GM21825 (cell line): Measurements from ENCODE around the gene THBD.

Source experiments
- ATAC-seq: cut with Tn5 transposase; IDR thresholded peaks from one replicate; pipeline ENCODE4 v1.9.1; 2021; ENCODE audit warnings: mild to moderate bottlenecking, moderate library complexity; ENCODE audit not compliant: unreplicated experiment

THBD gene

DNA sequence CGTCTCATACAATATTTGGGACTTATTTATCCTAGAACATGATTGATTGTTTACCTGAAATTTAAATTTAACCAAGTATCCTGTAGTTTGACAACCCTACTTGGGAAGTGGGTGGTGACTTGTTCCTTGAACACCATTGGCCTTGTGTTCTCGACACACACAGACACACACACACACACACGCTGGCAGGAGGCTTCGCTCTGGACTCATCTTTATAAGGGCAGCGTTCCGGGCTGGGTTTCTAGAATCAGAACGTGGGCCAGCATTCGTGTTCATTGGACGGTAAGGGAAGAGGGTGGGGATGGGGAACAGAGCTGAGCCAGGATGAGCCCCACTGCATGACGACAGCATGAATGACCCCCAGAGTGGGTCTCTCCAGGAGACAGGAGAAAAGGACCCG, 30.5 kb downstream of the THBD start:
- no peak for ATAC-seq

DNA sequence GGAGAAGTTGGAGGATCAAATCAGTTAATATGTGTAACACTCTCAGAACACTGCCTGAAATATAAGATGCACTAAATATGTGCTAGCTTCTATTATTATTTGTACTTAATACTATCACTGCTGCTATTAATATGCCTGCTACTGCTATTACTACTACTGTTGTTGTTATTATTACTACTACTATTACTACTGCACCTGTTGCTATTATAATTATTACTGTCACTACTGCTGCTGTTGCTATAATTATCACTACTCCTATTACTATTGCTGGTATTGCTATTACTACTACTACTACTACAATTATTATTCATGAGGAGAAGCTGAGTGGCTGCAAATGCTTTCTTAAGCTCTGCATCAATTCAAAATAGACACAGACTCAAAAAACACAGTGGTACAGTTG, 31.0 kb downstream of the THBD start:
- no peak for ATAC-seq

DNA sequence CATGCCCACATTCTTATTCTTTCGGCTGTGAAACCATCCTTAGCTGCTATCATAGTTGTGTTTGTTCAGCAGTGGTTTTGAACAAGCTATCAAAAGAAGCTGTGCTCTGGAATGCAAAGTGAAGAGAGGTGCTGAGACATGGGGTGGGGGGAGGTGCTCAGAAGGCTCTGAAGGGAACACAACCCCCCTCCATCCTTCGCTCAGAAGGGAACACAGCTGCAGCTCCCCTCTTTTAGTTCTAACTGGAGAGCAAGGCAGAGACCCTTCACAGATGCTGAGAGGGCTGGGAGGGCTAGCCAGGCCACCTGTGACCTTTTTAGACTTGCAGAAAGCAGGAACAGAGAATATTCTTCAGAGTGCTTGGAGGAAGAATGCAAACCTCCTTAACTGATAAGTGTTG, 32.0 kb downstream of the THBD start:
- ATAC-seq = no peak

DNA sequence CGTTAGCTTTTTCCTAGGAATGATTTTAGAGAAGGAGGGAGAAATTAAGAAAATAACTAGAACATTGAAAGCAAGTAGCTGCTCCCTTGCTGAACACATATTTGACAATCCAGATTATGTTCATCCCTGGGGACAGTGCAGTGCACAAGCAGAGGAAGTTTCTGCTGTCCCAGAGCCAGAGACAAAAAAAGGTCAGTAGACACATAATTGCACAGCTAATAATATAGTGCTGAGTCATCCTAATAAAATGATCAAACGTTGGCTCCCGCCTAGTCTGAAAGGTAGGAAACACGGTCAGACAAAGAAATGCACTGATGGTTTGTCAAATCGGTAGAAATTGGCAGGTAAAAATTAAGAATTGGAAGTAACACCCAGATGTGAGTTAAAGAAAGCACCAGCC, 36.0 kb downstream of the THBD start:
- no peak for ATAC-seq

DNA sequence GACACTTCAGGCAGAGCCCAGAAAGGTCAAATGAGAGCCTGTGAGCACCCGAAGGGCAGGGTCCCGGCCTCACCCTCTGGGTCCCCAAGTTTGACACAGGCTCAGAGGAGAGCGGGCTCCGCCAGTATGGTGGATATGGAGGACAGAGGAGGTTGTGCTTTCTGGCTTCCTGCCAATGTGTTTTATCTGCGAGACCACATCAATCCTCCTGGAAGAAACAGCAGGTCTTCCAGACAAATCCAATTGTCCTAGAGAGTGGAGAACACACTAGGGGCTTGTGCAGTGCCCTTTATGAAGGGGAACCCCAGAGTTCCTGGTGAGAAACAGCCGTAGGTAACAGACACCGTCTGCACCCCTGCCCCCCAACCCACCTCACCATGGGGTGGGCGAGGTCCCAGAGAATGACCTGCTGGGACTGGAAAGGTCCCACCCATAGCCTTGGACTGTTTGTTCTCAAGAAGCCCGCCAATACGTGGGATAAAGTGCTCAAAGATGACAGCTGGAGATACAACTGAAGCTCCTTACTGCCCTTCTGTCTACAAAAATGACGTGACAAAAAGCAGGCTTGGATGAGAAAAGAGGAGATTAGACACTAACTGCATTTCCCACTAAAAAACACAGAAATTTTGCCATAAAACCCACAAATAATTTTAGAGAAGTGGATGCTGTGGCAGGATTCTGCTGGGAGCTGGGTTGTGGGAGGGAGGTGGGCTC, 38.3 kb downstream of the THBD start:
- no peak for ATAC-seq

DNA sequence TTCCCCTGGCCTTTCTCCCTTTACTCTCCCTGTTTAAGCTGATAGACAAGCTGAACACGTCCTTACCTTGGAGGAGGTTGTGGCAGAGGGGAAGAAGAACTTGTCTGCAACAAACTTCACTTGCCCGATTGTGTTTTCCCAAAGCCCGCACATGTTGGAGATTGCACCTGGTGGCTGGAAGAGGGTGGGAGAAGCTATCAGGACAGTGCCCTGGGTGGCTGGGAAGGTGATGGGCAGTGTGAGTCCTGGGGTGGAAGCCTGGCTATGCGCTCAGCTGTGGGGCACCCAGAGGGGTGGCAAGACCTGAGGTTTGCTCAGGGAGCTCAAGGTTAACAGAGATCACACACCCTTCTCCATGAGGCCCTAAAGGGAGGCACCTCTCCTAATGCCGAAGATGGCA, 39.4 kb downstream of the THBD start:
- no peak for ATAC-seq

DNA sequence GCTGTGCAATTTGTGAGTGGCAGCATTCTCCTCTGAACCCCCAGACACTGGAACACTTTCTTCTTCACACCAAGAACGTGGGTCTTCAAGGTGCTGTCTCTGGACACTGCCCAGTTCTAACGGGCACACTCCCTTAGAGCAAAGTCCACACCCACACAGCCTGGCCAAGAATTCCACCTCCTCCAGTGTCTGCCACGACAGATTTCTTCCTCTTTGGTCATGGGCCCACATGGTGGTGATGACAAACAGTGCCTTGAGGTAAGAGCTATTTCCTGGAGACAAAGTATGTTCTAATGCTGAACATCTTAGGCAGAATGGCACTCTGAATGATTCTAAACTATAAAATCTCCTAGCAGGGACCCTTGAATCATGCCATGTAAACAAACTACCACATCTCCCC, 39.8 kb downstream of the THBD start:
- ATAC-seq = no peak

DNA sequence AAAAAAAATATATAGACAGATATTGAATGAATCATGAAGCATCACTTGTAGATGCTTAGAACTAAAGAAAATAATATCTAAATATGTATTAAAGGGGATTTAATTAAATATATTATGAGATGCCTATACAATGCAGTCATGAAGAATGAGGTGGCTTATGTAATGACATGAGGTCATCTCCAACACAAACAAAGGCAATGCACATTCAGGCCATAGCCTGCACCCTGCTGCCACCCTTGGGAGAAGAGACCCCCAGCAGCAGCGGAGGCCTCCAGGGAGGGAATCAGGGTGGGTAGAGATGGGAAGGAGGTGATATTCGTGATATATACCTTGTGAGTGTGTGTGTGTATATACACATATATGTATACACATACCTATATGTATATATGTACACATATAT, 40.8 kb downstream of the THBD start:
- no peak for ATAC-seq

DNA sequence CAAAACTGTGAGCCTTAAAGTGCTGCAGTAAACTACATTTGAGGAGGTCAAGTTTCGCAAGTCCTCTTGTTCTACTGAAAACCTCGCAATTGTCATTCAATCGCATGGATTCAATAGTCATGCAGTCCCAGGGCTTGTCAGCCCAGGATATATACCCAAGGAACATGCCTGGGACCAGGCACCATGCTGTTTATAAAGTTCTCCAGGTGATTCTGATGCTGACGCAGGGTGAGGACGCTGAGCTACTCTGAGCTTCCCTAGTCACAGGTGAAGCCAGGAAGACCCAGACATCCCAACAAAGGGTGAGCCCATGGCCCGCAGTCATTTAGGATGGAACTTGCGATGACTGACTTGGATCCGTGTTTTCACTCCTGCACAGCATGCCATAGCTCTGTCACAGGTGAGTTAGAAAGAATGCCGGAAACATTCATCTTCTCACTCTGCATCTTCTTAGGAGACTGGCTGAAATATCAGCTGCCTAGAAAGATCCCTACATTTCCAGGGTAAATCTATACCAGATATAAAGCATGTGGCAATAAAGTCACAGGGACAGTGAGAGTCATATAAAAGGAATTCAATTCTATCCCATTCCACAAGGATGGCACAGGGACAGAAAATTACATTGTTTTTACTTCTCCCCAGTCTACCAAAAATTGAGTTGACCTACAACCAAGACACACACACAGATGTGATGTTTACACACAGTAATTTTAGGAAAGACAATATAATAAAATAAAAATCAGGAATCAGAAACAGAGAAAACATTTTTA, 41.4 kb downstream of the THBD start:
- ATAC-seq = no peak

DNA sequence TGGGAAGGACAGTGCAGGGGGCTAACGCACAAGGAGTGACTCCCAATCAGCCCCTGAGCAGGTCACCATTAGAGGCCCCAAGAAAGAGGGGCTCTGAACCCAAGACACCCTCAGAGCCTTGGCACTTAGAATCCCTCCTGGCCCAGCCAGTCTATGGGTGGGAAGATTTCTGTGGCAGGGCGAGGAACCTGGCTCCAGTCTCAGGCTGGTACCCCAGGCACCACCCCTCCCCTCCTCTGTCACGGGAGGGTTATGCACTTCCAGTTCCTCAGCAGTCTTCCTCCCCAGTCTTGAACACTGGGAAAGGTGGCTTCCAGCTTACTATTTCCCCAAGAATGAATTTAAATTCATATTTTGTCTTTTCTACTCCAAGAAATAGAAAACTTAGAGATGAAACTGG, 42.0 kb downstream of the THBD start:
- ATAC-seq = no peak

DNA sequence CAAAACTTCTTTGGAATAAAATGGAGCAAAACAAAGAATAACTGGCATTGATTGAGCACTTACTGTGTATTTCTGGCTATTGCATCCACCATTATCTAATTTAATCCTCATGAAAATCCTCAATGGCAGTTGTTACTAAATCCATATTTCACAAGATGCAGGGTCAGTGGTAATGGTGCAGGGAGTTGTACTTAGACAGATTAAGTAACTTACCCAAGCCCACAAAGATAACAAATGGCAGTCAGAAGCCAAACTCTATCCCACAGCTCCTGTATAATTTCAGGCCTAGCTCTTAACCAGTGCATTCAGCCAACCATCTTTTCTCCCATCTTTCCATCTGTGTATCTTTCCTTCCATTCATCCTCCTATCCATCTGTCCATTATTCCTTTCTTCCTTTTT, 43.7 kb downstream of the THBD start:
- no peak for ATAC-seq

DNA sequence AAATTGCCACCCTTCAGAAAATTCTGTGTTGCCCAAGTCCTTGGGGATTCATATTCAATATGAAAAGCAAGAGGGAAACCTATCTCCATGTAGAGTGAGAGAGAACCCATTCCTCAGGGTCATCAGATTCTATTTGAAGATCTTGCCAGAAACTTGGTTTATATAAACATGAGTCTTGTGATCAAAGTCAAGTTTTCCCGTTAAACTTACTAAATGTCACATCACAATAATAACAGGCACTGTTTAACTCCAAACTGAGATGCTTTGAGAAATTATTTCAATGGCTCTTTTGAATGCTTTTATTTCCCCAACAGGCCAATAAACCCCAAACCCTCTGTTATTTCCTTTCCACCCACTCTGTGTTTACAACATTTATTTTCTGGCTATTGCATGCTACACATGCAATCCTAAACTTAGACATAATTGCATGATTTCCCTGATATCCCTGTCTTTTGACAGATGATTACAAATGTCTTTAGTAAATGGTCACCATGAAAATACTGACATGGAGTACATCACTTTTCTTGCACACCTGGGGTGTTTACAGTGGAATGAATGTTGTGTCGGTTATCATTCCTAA, 45.5 kb downstream of the THBD start:
- no peak for ATAC-seq

DNA sequence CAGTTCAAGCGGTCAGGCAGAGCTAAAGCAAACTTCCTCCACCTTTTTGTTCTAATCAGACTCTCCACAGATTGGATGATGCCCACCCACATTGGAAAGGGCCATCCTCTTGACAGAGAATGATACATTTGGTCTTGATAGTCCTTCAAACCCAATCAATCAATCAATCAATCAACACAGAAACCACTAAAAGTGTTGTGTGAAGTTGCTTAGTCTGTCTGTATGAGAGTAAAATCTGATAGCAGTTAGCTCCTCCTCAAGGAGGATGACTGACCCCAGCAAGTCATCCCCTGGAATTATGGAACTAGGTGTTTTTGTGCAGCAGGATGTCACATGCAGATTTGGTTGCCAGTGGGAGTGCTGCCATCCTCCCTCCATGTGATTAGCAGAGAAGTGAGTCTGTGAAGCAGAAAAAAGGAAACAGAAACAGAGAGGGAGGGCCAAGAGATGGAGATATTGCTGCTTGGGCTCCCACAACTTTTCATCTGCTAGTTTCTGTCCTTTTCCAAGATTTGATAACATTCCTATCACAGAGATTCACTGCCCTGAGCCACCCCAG, 46.3 kb downstream of the THBD start:
- ATAC-seq = no peak

DNA sequence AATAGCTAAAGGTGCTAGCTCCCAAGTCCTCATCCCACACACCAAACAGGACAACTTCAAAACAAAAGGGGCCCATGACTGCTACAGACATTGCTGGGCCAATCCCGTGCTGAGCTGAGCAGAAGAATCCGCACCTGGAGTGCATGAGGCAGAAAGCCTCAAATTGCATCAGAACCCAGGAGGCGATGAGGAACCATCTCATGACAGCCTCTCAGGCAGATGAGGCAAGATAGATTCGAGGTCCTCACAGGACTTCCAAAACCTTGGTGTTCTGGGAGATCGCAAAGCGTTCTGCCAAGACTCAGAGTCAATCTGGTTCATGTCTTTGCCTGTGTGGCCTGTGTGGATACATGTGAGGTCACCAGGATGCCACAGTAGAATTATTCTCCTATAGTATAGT, 47.2 kb downstream of the THBD start:
- no peak for ATAC-seq

DNA sequence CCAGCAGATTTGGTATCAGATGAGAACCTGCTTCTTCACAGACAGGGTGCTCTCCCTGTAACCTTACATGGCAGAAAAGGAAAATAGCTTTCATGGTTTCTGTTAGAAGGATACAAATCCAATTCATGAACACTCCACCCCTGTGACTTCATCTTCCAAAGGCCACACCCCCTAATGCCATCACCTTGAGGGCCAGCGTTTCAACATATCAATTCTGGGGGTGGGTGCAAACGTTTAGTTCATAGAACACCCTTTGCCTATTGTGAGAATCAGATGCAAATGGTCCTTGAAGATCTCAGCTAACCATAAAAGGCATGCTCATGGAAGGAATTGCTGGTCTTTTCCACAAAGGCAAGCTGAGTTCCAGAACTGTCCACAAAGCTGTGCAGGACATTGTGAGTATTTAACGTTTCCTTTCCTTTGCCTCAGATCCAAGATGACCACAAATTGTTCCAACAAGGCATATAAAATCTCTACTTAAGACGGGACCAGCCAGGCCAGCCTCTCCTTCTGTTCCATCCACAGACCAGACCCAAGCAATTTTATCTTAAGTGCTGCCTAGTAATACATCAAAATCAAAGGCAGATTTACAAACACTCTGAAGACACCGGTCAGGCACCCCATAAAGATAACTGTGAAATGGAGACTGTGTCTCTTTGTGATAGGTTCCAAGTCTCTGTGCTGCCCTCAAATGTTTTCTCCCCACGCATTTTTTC, 49.1 kb downstream of the THBD start:
- no peak for ATAC-seq

DNA sequence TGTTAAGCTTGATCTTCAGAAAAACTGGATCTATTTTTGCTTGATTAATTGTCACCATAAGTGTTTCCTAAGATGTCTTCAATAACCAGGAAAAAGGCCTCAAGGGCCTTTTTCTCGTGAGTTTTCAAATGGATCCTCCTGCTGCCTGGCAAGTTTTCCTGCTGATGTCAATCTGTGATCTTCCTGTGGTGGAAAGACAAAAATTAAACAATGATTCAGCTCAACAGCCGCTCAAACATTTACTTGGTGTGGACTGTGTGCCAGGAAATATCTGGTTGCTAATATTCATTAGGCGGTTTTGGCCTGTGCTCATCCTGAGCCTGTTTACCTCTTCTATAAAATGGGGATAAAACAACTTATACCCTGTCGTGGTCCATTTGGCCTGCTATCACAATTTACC, 49.7 kb downstream of the THBD start:
- ATAC-seq = no peak

DNA sequence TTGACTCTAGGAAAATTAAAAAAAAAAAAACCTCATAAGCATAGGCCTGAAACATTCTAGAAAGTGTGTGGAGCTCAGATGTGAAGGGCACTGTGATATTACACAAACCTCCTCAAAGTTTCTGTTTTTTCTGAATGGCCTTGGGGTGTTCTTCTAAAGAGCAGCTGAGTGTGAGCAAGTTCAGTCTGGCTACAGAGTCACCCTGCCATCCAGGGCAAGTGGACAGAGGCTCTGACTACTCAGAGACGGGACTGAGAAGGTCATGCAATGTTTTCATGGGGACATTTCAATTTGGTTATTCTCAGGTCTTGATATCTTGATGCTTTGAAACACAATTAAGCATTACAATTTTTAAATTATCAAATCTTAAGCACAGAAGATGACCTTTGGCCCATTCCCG, 51.0 kb downstream of the THBD start:
- no peak for ATAC-seq

DNA sequence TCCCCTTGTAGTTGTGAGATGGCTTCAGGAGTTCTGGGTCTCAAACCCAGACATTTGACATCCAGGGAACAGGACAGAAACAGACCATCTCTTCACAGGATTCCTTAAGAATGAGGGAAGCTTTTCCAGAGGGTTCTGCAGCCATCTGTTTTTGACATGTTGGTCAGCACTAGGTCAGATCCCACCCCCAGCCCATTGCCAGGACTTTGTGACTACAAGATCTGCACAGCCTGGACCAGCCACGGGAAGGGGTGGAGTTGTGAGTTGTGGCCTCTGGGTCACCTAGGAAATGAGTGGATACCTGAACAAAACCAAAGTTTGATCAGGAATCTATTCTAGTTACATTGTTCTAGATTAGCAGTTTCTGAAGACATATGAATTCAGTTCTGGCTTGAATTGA, 53.5 kb downstream of the THBD start:
- no peak for ATAC-seq
